OCI-LY1 (cell line): ENCODE measurements around the gene HSPA1B.

ENCODE experiments used
- EZH2 ChIP-seq: fragments of 200-600 bp; sonication (generic), shearing (Covaris generic); IDR thresholded peaks from 2 replicates; pipeline ENCODE4 v1.8.0; 2017; ENCODE audit warnings: borderline replicate concordance, mixed run types, mild to moderate bottlenecking, antibody characterized with exemption, low read length, moderate library complexity, mixed read lengths
- TF ChIP-seq, protein P1 (sequence below): fragments of 200-600 bp; sonication (generic), shearing (Covaris generic); IDR thresholded peaks from 2 replicates; pipeline ENCODE4 v1.5.1; 2017; ENCODE audit warnings: mild to moderate bottlenecking, antibody characterized with exemption, low read length, moderate library complexity, mixed read lengths

DNA sequence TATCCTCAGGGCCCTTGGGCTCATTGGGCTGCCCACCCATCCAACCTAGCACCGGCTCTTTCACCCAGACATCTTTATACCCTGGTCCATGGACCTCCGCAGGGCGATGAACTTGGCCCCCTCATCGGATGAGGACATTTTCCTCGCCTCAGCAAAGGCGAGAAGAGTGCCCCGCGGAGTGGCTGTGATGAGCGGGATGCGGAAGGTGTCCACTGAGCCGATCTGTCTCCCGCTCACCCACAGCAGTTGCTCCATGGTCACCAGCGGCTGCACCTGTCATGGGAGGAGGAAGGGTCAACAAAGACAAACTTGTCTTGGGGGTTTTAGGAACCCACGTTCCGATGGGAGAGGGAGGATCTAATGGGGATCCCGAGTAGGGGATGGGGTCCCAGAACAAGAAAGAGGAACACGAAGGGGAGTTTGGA is 34.4 kb downstream of the HSPA1B start:
- TF ChIP-seq, protein P1, sequence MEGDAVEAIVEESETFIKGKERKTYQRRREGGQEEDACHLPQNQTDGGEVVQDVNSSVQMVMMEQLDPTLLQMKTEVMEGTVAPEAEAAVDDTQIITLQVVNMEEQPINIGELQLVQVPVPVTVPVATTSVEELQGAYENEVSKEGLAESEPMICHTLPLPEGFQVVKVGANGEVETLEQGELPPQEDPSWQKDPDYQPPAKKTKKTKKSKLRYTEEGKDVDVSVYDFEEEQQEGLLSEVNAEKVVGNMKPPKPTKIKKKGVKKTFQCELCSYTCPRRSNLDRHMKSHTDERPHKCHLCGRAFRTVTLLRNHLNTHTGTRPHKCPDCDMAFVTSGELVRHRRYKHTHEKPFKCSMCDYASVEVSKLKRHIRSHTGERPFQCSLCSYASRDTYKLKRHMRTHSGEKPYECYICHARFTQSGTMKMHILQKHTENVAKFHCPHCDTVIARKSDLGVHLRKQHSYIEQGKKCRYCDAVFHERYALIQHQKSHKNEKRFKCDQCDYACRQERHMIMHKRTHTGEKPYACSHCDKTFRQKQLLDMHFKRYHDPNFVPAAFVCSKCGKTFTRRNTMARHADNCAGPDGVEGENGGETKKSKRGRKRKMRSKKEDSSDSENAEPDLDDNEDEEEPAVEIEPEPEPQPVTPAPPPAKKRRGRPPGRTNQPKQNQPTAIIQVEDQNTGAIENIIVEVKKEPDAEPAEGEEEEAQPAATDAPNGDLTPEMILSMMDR = no peak
- TF ChIP-seq EZH2 = no peak
